Activated T-helper 1 cell treated with anti-CD3 and anti-CD28 coated beads, Interleukin-12 subunit alpha, Interleukin-12 subunit beta, Interleukin-2, Interleukin-4 antibody, amounts not matched to agents 30 ng/mL and 10 ng/mL and 1 ng/mL, durations not matched to agents 14 hours and 24 hours and 36 hours (primary cell): Measurements from ENCODE around the gene POLN. TPM values are rescaled to one million over a fixed set of nuclear protein-coding genes. Genes with fewer than 3 reads are reported as not detected.
A peak's percentile ranks its signal among the peaks of the same experiment; 100 is the strongest.
"Not testable (repeated sequence)": the region's sequence is repeated elsewhere in the genome, so short reads cannot be mapped to it uniquely, and the experiment has no call there.

ENCODE experiments used
- DNase-seq: peaks from one replicate; pipeline ENCODE4 v3.0.0; 2021; ENCODE audit warnings: low spot score
- H3K27ac Mint-ChIP-seq: one replicate; pipeline ENCODE4 v1.8.0; 2021; ENCODE audit warnings: mild to moderate bottlenecking, mixed read lengths
- H3K27me3 Mint-ChIP-seq: one replicate; pipeline ENCODE4 v1.8.0; 2022; ENCODE audit warnings: mild to moderate bottlenecking, moderate library complexity, mixed read lengths; ENCODE audit not compliant: insufficient read depth
- H3K36me3 Mint-ChIP-seq: one replicate; pipeline ENCODE4 v1.8.0; 2021; ENCODE audit warnings: low read depth, mixed read lengths
- H3K4me1 Mint-ChIP-seq: one replicate; pipeline ENCODE4 v1.8.0; 2021; ENCODE audit warnings: low read depth, mixed read lengths
- H3K4me3 Mint-ChIP-seq: one replicate; pipeline ENCODE4 v1.8.0; 2021; ENCODE audit warnings: mild to moderate bottlenecking, moderate library complexity, mixed read lengths
- H3K9me3 Mint-ChIP-seq: one replicate; pipeline ENCODE4 v1.8.0; 2021; ENCODE audit warnings: mixed read lengths
- intact Hi-C: fragments of 100-400 bp; cut with micrococcal nuclease; formaldehyde crosslinking; loops from one replicate; pipeline ENCODE4 v1.15.1; 2024
- total RNA-seq: library from RNA; stranded (reverse); gene quantifications from 2 replicates; pipeline ENCODE4 v1.2.3, GENCODE V29; 2022

The POLN gene
- total RNA-seq, 1 donor from 2014 or later: 3.5 TPM

GRCh38 chr4:2236944-2237666 is 4.8 kb downstream of the POLN start:
- no peak for DNase-seq
- peak overlapping the region; percentile 38 for H3K4me3 Mint-ChIP-seq
- peaks cover 43% of the 10 kb centered on the region for H3K36me3 Mint-ChIP-seq
- no peaks in the 10 kb centered on the region for H3K9me3 Mint-ChIP-seq
- H3K4me1 Mint-ChIP-seq: peaks cover 65% of the 10 kb centered on the region
- intact Hi-C loops: no loop called here
- peak overlapping the region; percentile 11 for H3K27ac Mint-ChIP-seq
- H3K27me3 Mint-ChIP-seq: no peaks in the 10 kb centered on the region

GRCh38 chr4:2231082-2231481 is 10.8 kb downstream of the POLN start:
- Mint-ChIP-seq H3K27ac (no peak overlapping the region), H3K27me3 (no peaks in the 10 kb centered on the region), H3K36me3 (peaks cover 31% of the 10 kb centered on the region), H3K4me1 (peaks cover 32% of the 10 kb centered on the region), H3K9me3 (no peaks in the 10 kb centered on the region), H3K4me3 (no peak overlapping the region)
- intact Hi-C loops: no loop called here
- no peak for DNase-seq

- Mint-ChIP-seq H3K36me3 (peaks cover 10% of the 10 kb centered on the region), H3K9me3 (no peaks in the 10 kb centered on the region), H3K27me3 (no peaks in the 10 kb centered on the region), H3K27ac (no peak overlapping the region), H3K4me3 (no peak overlapping the region), H3K4me1 (peaks cover 5% of the 10 kb centered on the region)
- intact Hi-C loops: no loop called here
- no peak for DNase-seq
These were observed 15.7 kb downstream of the POLN start for GRCh38 chr4:2226261-2226660.

DNA sequence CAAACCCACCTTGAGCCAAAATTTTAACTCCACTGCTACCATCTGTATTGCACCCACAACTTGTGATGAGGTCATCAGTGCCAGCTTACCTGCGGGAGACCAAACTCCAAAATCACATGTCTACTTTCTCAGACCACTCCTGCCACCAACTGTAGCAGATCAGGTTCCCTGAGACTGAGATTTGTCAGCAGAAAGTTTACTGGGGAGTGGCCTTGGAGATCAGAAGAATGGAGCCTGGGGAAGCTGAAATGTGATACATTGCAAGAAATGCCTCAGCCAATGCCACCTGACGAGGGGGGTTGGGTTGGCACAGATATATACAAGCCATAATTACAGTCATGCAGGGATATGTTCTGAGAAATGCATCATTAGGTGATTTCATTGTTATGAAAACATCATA is 19.1 kb downstream of the POLN start:
- H3K27ac Mint-ChIP-seq: no peak overlapping the region
- intact Hi-C loops: no loop called here
- H3K36me3 Mint-ChIP-seq: peaks cover 5% of the 10 kb centered on the region
- H3K27me3 Mint-ChIP-seq: no peaks in the 10 kb centered on the region
- no peaks in the 10 kb centered on the region for H3K9me3 Mint-ChIP-seq
- no peak for DNase-seq
- H3K4me3 Mint-ChIP-seq: no peak overlapping the region
- H3K4me1 Mint-ChIP-seq: peaks cover 13% of the 10 kb centered on the region

DNA sequence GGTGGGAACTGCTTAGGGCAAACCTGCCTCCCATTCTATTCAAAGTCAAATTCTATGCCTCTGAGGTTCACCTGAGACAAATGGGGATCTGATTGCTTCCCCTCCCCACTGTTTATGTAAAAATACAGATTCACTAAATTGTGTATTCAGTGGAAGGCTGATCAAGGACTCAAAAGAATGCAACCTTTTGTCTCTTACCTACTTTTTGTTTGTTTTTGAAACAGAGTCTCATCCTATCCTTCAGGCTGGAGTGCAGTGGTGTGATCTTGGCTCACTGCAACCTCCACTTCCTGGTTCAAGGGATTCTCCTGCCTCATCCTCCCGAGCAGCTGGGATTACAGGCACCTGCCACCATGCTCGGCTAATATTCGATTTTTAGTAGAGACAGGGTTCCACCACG is 20.5 kb downstream of the POLN start:
- H3K9me3 Mint-ChIP-seq, intact Hi-C loops, H3K27me3 Mint-ChIP-seq, H3K4me3 Mint-ChIP-seq, H3K36me3 Mint-ChIP-seq, H3K27ac Mint-ChIP-seq, DNase-seq: not testable (repeated sequence)
- peaks cover 12% of the 10 kb centered on the region for H3K4me1 Mint-ChIP-seq

- intact Hi-C loops: loop anchor here (1.0 kb wide), 6 partner anchors 22 to 265 kb away; partner anchors contain the start of genes HAUS3, MXD4 and POLN
- H3K36me3 Mint-ChIP-seq: no peaks in the 10 kb centered on the region
These were observed 21.8 kb downstream of the POLN start for GRCh38 chr4:2220016-2220630.

GRCh38 chr4:2219233-2219760 is 22.6 kb downstream of the POLN start:
- intact Hi-C loops: no loop called here
- H3K9me3 Mint-ChIP-seq: no peaks in the 10 kb centered on the region
- DNase-seq: no peak
- H3K4me1 Mint-ChIP-seq: peaks cover 12% of the 10 kb centered on the region
- H3K36me3 Mint-ChIP-seq: no peaks in the 10 kb centered on the region
- H3K27ac Mint-ChIP-seq: no peak overlapping the region
- H3K27me3 Mint-ChIP-seq: no peaks in the 10 kb centered on the region
- H3K4me3 Mint-ChIP-seq: no peak overlapping the region

More at GRCh38 chr4:2220016-2220630, 21.8 kb downstream of the POLN start:
- H3K27ac Mint-ChIP-seq: no peak overlapping the region
- no peak overlapping the region for H3K4me3 Mint-ChIP-seq
- H3K9me3 Mint-ChIP-seq: no peaks in the 10 kb centered on the region
- no peaks in the 10 kb centered on the region for H3K27me3 Mint-ChIP-seq
- peak; percentile 66 for DNase-seq
- peaks cover 12% of the 10 kb centered on the region for H3K4me1 Mint-ChIP-seq

GRCh38 chr4:2218436-2218835 is 23.5 kb downstream of the POLN start:
- intact Hi-C loops: no loop called here
- no peak for DNase-seq
- peaks cover 12% of the 10 kb centered on the region for H3K4me1 Mint-ChIP-seq

DNA sequence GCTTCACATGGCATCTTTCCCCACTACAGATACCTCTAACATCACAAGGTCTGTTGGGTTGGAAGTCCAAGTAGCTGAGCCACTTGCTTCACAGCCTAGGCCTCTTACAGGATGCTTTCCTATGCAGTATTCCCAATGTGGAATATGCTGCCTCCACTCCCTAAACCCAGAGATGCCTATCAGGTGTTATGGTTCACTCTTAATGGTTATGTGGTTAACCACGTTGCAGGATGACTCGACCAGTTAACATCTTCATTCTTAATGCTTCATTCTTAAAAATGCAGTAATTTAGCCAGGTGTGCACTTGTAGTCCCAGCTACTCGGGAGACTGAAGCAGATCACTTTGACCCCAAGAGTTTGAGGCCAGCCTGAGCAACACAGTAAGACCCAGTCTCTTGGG is 24.2 kb downstream of the POLN start:
- DNase-seq: no peak
- no peak overlapping the region for H3K27ac Mint-ChIP-seq
- H3K36me3 Mint-ChIP-seq: no peaks in the 10 kb centered on the region
- H3K9me3 Mint-ChIP-seq: no peaks in the 10 kb centered on the region
- no peak overlapping the region for H3K4me3 Mint-ChIP-seq
- intact Hi-C loops: no loop called here
- peaks cover 12% of the 10 kb centered on the region for H3K4me1 Mint-ChIP-seq
- H3K27me3 Mint-ChIP-seq: no peaks in the 10 kb centered on the region

More at GRCh38 chr4:2218436-2218835, 23.5 kb downstream of the POLN start:
- Mint-ChIP-seq H3K9me3 (no peaks in the 10 kb centered on the region), H3K27me3 (no peaks in the 10 kb centered on the region), H3K4me3 (no peak overlapping the region), H3K27ac (no peak overlapping the region), H3K36me3 (no peaks in the 10 kb centered on the region)

DNA sequence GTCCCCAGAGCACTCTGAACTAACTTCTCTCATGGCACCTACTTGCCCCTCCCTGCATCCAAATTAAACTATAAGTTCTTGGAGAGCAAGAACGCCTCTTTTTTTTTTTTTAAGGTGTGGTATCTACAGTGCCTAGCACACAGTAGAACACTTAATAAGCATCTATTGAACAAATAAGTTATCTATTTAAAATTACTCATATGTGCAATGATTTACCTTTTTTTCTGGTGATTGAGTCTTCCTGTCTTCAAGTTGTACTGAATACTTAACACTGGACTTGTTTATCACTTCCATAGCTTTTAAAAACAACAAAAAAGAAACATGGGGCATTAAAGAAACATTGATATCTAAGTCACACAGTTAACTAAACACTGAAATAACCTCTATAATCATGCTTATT is 29.1 kb downstream of the POLN start:
- intact Hi-C loops: no loop called here

GRCh38 chr4:2202789-2203188 is 39.1 kb downstream of the POLN start:
- H3K27ac Mint-ChIP-seq, H3K27me3 Mint-ChIP-seq, intact Hi-C loops, DNase-seq, H3K4me3 Mint-ChIP-seq, H3K36me3 Mint-ChIP-seq, H3K9me3 Mint-ChIP-seq: not testable (repeated sequence)
- peaks cover 15% of the 10 kb centered on the region for H3K4me1 Mint-ChIP-seq

More for the DNA sequence above, 29.1 kb downstream of the POLN start:
- no peaks in the 10 kb centered on the region for H3K36me3 Mint-ChIP-seq
- no peak overlapping the region for H3K27ac Mint-ChIP-seq
- no peak overlapping the region for H3K4me3 Mint-ChIP-seq
- DNase-seq: no peak
- H3K27me3 Mint-ChIP-seq: no peaks in the 10 kb centered on the region
- no peaks in the 10 kb centered on the region for H3K9me3 Mint-ChIP-seq
- H3K4me1 Mint-ChIP-seq: peaks cover 5% of the 10 kb centered on the region

GRCh38 chr4:2194496-2194895 is 47.4 kb downstream of the POLN start:
- DNase-seq: no peak
- no peak overlapping the region for H3K27ac Mint-ChIP-seq
- peaks cover 8% of the 10 kb centered on the region for H3K36me3 Mint-ChIP-seq
- intact Hi-C loops: no loop called here
- H3K4me1 Mint-ChIP-seq: peaks cover 4% of the 10 kb centered on the region
- H3K27me3 Mint-ChIP-seq: no peaks in the 10 kb centered on the region
- no peak overlapping the region for H3K4me3 Mint-ChIP-seq
- no peaks in the 10 kb centered on the region for H3K9me3 Mint-ChIP-seq

- Mint-ChIP-seq H3K4me1 (no peaks in the 10 kb centered on the region), H3K27ac (no peak overlapping the region), H3K27me3 (no peaks in the 10 kb centered on the region), H3K36me3 (peaks cover 8% of the 10 kb centered on the region), H3K4me3 (no peak overlapping the region), H3K9me3 (no peaks in the 10 kb centered on the region)
- DNase-seq: no peak
- intact Hi-C loops: no loop called here
These were observed 48.6 kb downstream of the POLN start for GRCh38 chr4:2193326-2193725.
